Measurements from ENCODE around the gene CAPN1.

GRCh38 chr11:65254724-65255123, 73.0 kb downstream of the CAPN1 start:
- TF ChIP-seq EZH2 (IDR thresholded peaks at IDR 0.05; ENCODE audit: insufficient read depth, poor library complexity, severe bottlenecking) (no peak), EZH2phosphoT487 (IDR thresholded peaks at IDR 0.05; ENCODE audit: insufficient read depth, low read depth) (no peak)
